ENCODE results near the gene RGPD4. TPM values are rescaled to one million over a fixed set of nuclear protein-coding genes. Genes with fewer than 3 reads are reported as not detected.

RGPD4 gene
- total and polyA plus RNA-seq, 3 donors from 2014 or later: 2.7 to 7.1 (median 3.0) TPM

DNA sequence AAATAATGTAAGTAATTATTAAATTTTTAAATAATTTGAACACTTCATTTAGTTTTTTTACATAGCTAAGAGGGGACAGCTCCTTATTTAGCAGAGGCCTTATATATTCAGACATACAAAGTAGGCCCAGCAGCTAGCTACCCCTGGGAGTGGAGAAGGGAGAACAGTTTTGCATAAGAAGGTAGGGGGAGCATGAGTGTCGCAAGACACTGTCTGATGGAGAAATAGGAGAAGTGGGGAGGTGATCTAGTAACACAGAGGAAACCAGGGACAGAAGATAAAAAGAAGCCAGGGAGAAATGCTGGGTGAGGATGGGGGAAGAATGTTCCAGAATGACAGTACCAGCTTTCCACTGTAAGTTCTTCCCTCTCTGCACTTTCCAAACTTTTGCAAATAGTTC lies 16.0 kb upstream of the RGPD4 start:
- no peak for DNase-seq
- Histone ChIP-seq H3K27me3 (no peaks in the 10 kb centered on the region), H3K4me1 (no peaks in the 10 kb centered on the region), H3K36me3 (ENCODE audit: low read depth, missing control alignments) (no peaks in the 10 kb centered on the region), H3K4me3 (no peak overlapping the region), H3K27ac (no peak overlapping the region), H3K9me3 (no peaks in the 10 kb centered on the region)
- TF ChIP-seq CTCF (IDR thresholded peaks at IDR 0.05): no peak
- TF ChIP-seq POLR2A (IDR thresholded peaks at IDR 0.05): no peak
- 81 to 82% methylated on average over 1 of the region's 1 CpG for WGBS, 2 donors
- intact Hi-C loops (cut with DNase I; ENCODE audit: low total_unique reads): no loop called here

- no peaks in the 10 kb centered on the region for H3K4me1 ChIP-seq
- H3K27me3 ChIP-seq: no peaks in the 10 kb centered on the region
- no peak for DNase-seq
- H3K36me3 ChIP-seq (ENCODE audit: low read depth, missing control alignments): no peaks in the 10 kb centered on the region
- H3K4me3 ChIP-seq: no peak overlapping the region
- WGBS, 2 donors: 80 to 96% methylated on average over 2 of the region's 2 CpGs
- H3K9me3 ChIP-seq: no peaks in the 10 kb centered on the region
- no peak for TF ChIP-seq POLR2A (IDR thresholded peaks at IDR 0.05)
- no peak for TF ChIP-seq CTCF (IDR thresholded peaks at IDR 0.05)
- intact Hi-C loops (cut with DNase I; ENCODE audit: low total_unique reads): no loop called here
- no peak overlapping the region for H3K27ac ChIP-seq
Observed at GRCh38 chr2:107811411-107811810, 15.3 kb upstream of the RGPD4 start.

DNA sequence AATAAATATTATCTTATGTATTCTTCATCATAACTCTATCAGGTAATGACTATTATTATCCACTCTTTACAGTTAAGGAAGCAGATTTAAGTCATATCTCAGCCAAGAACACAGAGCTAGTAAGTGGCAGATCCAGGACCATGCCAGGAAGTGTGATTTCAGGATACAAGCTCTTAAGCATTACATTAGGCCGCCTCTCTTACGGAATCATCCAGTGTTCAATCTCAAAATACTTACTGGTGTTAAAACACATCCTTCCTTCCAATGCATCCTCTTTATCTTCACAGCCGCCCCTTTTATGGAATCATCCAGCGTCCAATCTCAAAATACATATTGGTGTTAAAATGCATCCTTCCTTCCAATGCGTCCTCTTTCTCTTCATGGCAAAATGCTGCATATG lies 14.7 kb upstream of the RGPD4 start:
- Histone ChIP-seq H3K4me3 (no peak overlapping the region), H3K27ac (no peak overlapping the region), H3K9me3 (no peaks in the 10 kb centered on the region), H3K4me1 (no peaks in the 10 kb centered on the region), H3K36me3 (ENCODE audit: low read depth, missing control alignments) (no peaks in the 10 kb centered on the region), H3K27me3 (no peaks in the 10 kb centered on the region)
- intact Hi-C loops (cut with DNase I; ENCODE audit: low total_unique reads): no loop called here
- DNase-seq: no peak
- WGBS, 2 donors: 91 to 92% methylated on average over 5 of the region's 5 CpGs
- TF ChIP-seq POLR2A (IDR thresholded peaks at IDR 0.05) (no peak), CTCF (IDR thresholded peaks at IDR 0.05) (no peak)

DNA sequence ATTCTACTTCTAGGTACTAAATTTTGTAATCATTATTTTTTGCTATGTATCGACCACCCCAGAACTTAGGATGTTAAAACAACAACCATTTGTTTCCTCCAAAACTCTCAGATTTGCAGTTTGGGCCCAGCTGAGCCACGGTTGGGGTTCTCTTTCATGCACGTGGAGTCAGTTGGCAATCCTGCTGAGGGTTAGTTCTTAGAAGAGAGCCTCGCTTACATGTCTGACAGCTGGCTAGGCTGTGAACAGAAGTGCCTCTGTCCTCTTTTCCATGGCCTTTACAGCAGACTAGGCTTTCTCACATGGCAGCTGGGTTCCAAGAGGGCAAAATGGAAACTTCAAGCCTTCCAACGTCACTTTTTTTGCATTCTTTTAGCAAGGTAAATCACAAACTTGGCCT lies 9.3 kb upstream of the RGPD4 start:
- Histone ChIP-seq H3K27me3 (no peaks in the 10 kb centered on the region), H3K27ac (no peak overlapping the region), H3K4me3 (no peak overlapping the region), H3K4me1 (no peaks in the 10 kb centered on the region), H3K9me3 (no peaks in the 10 kb centered on the region), H3K36me3 (ENCODE audit: low read depth, missing control alignments) (no peaks in the 10 kb centered on the region)
- intact Hi-C loops (cut with DNase I; ENCODE audit: low total_unique reads): no loop called here
- 74 to 76% methylated on average over 5 of the region's 5 CpGs for WGBS, 2 donors
- no peak for DNase-seq
- no peak for TF ChIP-seq POLR2A (IDR thresholded peaks at IDR 0.05)

GRCh38 chr2:107822302-107822701 lies 4.4 kb upstream of the RGPD4 start:
- no peak for TF ChIP-seq POLR2A (IDR thresholded peaks at IDR 0.05)
- Histone ChIP-seq H3K27me3 (no peaks in the 10 kb centered on the region), H3K36me3 (ENCODE audit: low read depth, missing control alignments) (no peaks in the 10 kb centered on the region), H3K4me3 (no peak overlapping the region), H3K4me1 (no peaks in the 10 kb centered on the region), H3K9me3 (no peaks in the 10 kb centered on the region), H3K27ac (no peak overlapping the region)
- WGBS, 2 donors: 88 to 96% methylated on average over 4 of the region's 4 CpGs
- DNase-seq: no peak
- intact Hi-C loops (cut with DNase I; ENCODE audit: low total_unique reads): no loop called here

DNA sequence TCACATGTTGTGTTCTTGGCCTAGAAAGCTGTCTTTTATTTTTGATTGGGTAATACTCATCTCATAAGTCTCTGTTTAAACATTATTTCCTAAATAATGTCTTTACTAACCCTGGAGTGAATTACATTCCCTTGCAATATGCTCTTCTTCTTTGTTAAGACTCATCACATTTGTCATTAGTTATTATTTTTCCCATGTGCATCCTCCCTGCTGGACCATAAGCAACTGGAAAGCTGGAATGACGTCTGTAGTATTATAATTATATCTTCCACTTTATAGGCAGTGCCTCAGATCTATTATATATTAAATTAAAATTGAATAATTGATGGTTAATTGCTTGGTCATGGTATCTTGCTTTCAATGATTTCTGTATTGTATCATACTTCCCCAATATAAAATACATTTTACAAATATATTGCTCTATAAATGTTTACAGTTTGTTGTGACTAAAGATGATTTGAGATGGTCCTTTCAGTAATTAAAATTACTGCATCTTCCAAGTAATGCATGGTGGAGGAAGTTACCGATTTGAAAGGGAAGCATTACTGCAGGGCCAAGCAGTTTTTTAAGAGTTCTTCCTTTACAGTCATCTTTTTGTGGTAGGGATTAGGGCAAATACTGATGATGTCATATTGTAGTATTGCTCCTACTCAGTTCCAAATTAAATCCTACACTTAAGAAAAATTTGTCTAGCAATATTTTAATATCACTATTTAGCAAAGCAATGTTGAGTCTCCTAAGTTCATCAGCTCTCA lies 2.1 kb upstream of the RGPD4 start:
- TF ChIP-seq POLR2A (IDR thresholded peaks at IDR 0.05) (no peak), CTCF (IDR thresholded peaks at IDR 0.05) (no peak)
- WGBS, 2 donors: 76% methylated on average over 2 of the region's 2 CpGs
- Histone ChIP-seq H3K4me1 (no peaks in the 10 kb centered on the region), H3K4me3 (no peak overlapping the region), H3K27me3 (no peaks in the 10 kb centered on the region), H3K36me3 (ENCODE audit: low read depth, missing control alignments) (no peaks in the 10 kb centered on the region), H3K9me3 (no peaks in the 10 kb centered on the region), H3K27ac (no peak overlapping the region)
- intact Hi-C loops (cut with DNase I; ENCODE audit: low total_unique reads): no loop called here
- no peak for DNase-seq
